Activated gamma-delta T cell treated with Interleukin-2 at 50 U/mL for 16 hours (primary cell): ENCODE data around the gene CLCN1.

ENCODE experiments used
- DNase-seq: peaks from one replicate; pipeline ENCODE4 v3.0.0-alpha.2; 2020

CLCN1 gene

GRCh38 chr7:143296686-143297085 is 19.2 kb upstream of the CLCN1 start:
- DNase-seq = no peak

GRCh38 chr7:143299346-143299745 is 16.6 kb upstream of the CLCN1 start:
- no peak for DNase-seq

GRCh38 chr7:143299840-143300239 is 16.1 kb upstream of the CLCN1 start:
- peak; percentile 63 for DNase-seq

- DNase-seq = no peak
Measured at GRCh38 chr7:143300959-143301935, 14.7 kb upstream of the CLCN1 start.

- no peak for DNase-seq
Measured at GRCh38 chr7:143303733-143304132, 12.2 kb upstream of the CLCN1 start.

DNA sequence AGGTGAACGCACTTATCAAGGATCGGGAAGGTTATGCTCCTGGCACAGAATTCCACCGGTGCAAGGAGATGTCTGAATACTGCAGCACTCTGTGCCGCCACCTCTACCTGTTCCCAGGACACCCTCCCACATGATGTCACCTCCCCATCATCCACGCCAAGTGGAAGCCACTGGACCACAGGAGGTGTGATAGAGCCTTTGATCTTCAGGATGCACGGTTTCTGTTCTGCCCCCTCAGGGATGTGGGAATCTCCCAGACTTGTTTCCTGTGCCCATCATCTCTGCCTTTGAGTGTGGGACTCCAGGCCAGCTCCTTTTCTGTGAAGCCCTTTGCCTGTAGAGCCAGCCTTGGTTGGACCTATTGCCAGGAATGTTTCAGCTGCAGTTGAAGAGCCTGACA is 11.0 kb upstream of the CLCN1 start:
- DNase-seq = no peak

DNA sequence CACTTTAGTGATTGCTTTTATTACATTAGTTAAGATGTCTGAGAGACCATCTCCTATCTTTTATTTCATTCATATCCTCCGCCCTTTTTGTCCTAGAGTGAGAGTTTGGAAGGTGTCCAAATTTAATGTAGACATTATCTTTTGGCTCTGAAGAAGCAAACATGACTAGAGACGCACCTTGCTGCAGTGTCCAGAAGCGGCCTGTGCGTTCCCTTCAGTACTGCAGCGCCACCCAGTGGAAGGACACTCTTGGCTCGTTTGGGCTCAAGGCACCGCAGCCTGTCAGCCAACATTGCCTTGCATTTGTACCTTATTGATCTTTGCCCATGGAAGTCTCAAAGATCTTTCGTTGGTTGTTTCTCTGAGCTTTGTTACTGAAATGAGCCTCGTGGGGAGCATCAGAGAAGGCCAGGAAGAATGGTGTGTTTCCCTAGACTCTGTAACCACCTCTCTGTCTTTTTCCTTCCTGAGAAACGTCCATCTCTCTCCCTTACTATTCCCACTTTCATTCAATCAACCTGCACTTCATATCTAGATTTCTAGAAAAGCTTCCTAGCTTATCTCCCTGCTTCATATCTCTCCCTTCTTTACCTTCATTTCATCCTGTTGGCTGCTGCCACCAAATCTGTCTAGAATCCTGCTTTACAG is 10.4 kb upstream of the CLCN1 start:
- peak; percentile 69 for DNase-seq

- no peak for DNase-seq
Measured at GRCh38 chr7:143308632-143309031, 7.3 kb upstream of the CLCN1 start.

DNA sequence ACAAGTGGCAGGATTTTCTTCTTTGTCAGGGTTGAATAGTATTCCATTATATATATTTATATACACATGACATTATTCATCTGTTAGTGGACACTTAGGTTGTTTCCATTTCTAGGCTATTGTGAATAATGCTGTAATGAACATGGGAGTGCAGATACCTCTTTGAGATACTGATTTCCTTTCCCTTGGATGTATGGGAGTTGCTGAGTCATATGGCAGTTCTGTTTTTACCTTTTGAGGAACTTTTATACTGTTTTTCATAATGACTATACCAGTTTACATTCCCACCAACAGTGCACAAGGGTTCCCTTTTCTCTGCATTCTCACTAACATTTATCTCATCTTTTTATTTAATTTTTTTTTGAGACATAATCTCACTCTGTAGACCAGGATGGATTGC is 1.8 kb upstream of the CLCN1 start:
- no peak for DNase-seq

DNA sequence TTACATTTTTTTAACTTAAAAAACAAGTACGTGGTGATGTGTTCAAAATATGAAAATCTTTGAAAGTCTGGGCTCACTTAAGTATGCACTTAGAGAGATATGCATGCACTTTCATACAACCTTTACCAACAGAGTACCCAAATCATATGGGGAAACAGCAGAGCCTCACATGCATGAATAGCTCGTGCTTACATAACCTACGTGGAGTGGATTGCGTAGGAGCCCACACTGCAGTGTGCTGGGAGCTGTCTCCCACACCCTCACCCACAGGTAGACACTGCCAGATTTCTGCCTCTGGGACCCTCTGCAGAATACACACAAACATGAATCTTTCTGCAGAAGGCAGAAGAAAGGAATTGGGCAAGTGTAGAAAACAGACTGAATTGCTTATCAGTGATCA is 581 bp downstream of the CLCN1 start:
- no peak for DNase-seq

GRCh38 chr7:143318661-143319060 is 2.8 kb downstream of the CLCN1 start:
- no peak for DNase-seq

GRCh38 chr7:143320620-143321019 is 4.7 kb downstream of the CLCN1 start:
- DNase-seq = no peak

DNA sequence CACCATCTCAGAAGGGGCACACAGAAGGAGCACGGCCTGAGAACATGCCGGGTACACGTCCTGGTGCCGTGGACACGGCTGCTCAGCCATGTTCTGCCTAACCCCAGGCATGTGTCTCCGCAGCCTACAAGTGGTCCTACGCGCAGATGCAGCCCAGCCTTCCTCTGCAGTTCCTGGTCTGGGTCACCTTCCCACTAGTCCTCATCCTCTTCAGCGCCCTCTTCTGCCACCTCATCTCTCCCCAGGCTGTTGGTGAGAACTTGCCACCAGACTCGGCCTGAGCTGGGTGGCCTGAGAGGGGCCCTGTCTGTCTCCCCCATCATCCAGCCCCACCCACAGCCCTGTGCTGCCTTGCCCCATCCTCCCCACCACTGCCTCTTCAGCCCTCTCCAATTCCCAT is 5.3 kb downstream of the CLCN1 start:
- DNase-seq = no peak

GRCh38 chr7:143321734-143322133 is 5.8 kb downstream of the CLCN1 start:
- no peak for DNase-seq

DNA sequence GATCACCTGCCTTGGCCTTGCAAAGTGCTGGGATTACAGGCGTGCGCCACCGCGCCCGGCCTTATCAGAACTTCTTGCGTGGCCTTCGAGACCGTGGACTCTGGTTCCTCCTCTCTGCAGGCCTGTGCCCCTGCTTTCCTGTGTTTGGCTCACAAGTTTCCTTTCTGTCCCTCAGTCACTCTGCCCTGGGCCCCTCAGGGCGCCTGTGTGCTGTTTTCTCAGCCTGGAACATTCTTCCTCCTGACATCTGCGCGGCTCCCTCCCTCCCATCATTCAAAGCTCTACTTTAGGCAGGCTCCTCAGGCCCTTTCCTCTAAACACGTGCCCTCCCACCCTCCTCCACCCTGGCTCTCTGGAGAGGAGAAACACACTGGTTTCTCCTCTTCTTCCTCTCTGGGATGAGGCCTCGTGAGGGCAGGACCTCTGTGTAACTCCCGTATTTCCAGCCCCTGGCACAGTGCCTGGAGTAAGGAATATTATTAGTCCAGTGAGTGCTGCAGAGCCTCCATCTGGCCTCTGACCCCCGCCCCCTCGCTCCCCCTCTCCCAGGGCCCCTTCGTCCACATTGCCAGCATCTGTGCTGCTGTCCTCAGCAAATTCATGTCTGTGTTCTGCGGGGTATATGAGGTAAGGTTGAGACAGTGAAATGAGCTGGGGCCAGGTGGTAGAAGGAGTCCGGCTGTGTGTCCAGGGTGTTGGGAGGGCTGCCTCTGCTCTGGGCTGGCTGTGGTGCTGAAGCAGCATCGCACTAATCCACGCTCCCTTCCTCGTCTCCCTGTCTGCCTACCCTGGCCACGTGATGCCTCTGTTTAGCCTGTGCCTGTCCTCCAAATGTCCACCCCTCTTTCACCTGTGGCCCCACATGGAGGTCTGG is 7.1 kb downstream of the CLCN1 start:
- DNase-seq = no peak

GRCh38 chr7:143323653-143324052 is 7.7 kb downstream of the CLCN1 start:
- no peak for DNase-seq

DNA sequence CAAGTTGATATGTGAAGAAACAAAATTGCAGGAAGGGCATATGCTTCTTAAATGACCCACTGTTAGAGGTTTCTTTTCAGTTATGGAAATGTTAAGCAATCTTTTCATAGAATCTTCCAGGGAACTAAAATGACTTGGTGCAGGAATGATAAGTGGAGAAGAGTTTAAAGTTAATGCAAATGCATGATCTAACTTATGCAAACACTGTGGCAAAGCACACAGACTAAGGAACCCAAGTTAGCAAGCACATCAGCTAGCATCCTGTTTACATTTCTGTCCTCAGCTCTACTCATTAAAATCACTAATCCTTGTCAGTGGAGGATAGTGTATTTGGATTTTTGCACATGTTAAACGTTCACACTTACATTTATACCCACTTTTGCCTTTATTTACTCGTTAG is 9.3 kb downstream of the CLCN1 start:
- DNase-seq = no peak

- no peak for DNase-seq
Measured at GRCh38 chr7:143327903-143328302, 12.0 kb downstream of the CLCN1 start.

DNA sequence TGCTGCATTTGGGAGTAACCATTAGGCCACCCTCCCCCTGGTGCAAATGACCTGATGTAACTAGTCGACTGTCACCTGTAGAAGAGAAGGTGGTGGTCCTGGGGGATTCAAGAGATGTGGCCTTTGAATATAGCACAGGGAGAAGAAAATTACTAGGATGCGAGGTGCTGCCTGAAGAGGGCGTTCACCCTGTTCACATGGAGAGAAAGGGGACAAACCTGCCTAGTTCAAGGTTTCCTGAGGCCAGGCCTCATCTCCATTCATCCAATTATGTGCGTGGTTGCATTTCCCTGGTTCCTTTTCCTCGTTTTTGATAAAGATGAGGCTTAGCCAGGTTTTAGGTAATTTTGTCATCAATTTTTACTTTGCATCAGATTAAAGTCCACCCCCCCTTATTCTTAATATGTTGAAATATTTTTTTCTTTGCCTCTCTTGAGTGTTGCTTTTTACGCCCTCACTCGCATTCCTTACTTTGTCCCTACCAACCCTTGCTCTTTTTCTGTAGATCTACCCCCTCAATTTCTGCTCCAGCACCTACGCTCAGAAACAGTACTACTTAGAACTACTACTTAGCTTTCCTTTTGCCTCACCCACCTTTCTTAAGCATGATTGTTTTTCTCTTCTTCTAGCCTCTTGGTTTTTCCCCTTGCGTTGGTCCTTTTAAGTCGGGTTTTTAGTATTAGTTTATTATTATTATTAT is 13.7 kb downstream of the CLCN1 start:
- DNase-seq = no peak

- no peak for DNase-seq
Measured at GRCh38 chr7:143331179-143331801, 15.4 kb downstream of the CLCN1 start.

- no peak for DNase-seq
Measured at GRCh38 chr7:143334244-143334643, 18.3 kb downstream of the CLCN1 start.

- DNase-seq = no peak
Measured at GRCh38 chr7:143337216-143337615, 21.3 kb downstream of the CLCN1 start.
